Calu3 (cell line): ENCODE data around the gene MARK3. TPM values are rescaled to one million over a fixed set of nuclear protein-coding genes. Genes with fewer than 3 reads are reported as not detected.

ENCODE experiments used
- BruUV-seq: library from RNA; stranded (reverse); fragments of 400-500 nt; replicated peaks from 2 replicates; lab custom pipeline; 2021; lab: Mats Ljungman, UMichigan
- CTCF ChIA-PET: fragments of 300-600 bp; sonication (Branson Sonifier 250); formaldehyde crosslinking; loops from one replicate; lab custom pipeline; 2022; ENCODE audit warnings: antibody characterized with exemption; lab: Charles Lee
- DNase-seq: peaks from one replicate; pipeline ENCODE4 v3.0.0; 2022
- H3K27ac Mint-ChIP-seq: one replicate; pipeline ENCODE4 v1.8.0; 2022; ENCODE audit warnings: mixed read lengths; ENCODE audit not compliant: unreplicated experiment
- H3K27me3 Mint-ChIP-seq: one replicate; pipeline ENCODE4 v1.8.0; 2022; ENCODE audit warnings: mixed read lengths; ENCODE audit not compliant: unreplicated experiment
- H3K36me3 Mint-ChIP-seq: one replicate; pipeline ENCODE4 v1.8.0; 2022; ENCODE audit warnings: mild to moderate bottlenecking, moderate library complexity, mixed read lengths; ENCODE audit not compliant: insufficient read depth, unreplicated experiment
- H3K4me1 Mint-ChIP-seq: one replicate; pipeline ENCODE4 v1.8.0; 2022; ENCODE audit warnings: mild to moderate bottlenecking, low read depth, mixed read lengths; ENCODE audit not compliant: unreplicated experiment
- H3K4me3 Mint-ChIP-seq: one replicate; pipeline ENCODE4 v1.8.0; 2022; ENCODE audit warnings: mild to moderate bottlenecking, low read depth, moderate library complexity, mixed read lengths; ENCODE audit not compliant: unreplicated experiment
- H3K9me3 Mint-ChIP-seq: one replicate; pipeline ENCODE4 v1.8.0; 2022; ENCODE audit warnings: low read depth, mixed read lengths; ENCODE audit not compliant: unreplicated experiment
- CTCF ChIP-seq: fragments of 200-600 bp; IDR thresholded peaks from one replicate; pipeline ENCODE4 v1.8.0; 2022; ENCODE audit warnings: antibody characterized with exemption; ENCODE audit not compliant: unreplicated experiment
- intact Hi-C: fragments of 100-400 bp; cut with micrococcal nuclease; formaldehyde crosslinking; loops from one replicate; pipeline ENCODE4 v1.10.0; 2022; ENCODE audit not compliant: unreplicated experiment
- total RNA-seq: library from RNA; stranded (reverse); gene quantifications from 2 replicates; pipeline ENCODE4 v1.2.3, GENCODE V29; 2022

Gene MARK3
- total RNA-seq, 1 experiment from 2014 or later: 76.0 TPM

- no peaks in the 10 kb centered on the region for H3K9me3 Mint-ChIP-seq
- DNase-seq: no peak
- H3K27ac Mint-ChIP-seq: peak overlapping the region; percentile 21
- H3K4me1 Mint-ChIP-seq: peaks cover 14% of the 10 kb centered on the region
- no peak overlapping the region for H3K4me3 Mint-ChIP-seq
- no TSS peak for BruUV-seq
- H3K27me3 Mint-ChIP-seq: no peaks in the 10 kb centered on the region
- intact Hi-C loops: no loop called here
- peaks cover 30% of the 10 kb centered on the region for H3K36me3 Mint-ChIP-seq
- no peak for TF ChIP-seq CTCF
- CTCF ChIA-PET: interaction anchor here (1.1 kb wide), 1 partner anchor 15 kb away, joined by 3 read pairs; no protein-coding TSS in a partner anchor
Measured at GRCh38 chr14:103449634-103450161, 64.5 kb downstream of the MARK3 start.

- TF ChIP-seq CTCF: no peak
- no peak overlapping the region for H3K27ac Mint-ChIP-seq
- H3K9me3 Mint-ChIP-seq: no peaks in the 10 kb centered on the region
- H3K36me3 Mint-ChIP-seq: peaks cover 28% of the 10 kb centered on the region
- peaks cover 10% of the 10 kb centered on the region for H3K4me1 Mint-ChIP-seq
- CTCF ChIA-PET: interaction anchor here (1.1 kb wide), 2 partner anchors 12 to 16 kb away, joined by 3 read pairs; no protein-coding TSS in a partner anchor
- intact Hi-C loops: no loop called here
- no TSS peak for BruUV-seq
- H3K4me3 Mint-ChIP-seq: no peak overlapping the region
- no peaks in the 10 kb centered on the region for H3K27me3 Mint-ChIP-seq
- DNase-seq: no peak
Measured at GRCh38 chr14:103450416-103450815, 65.2 kb downstream of the MARK3 start.

- H3K27me3 Mint-ChIP-seq: no peaks in the 10 kb centered on the region
- H3K4me3 Mint-ChIP-seq: no peak overlapping the region
- CTCF ChIA-PET: interaction anchor here (1.1 kb wide), 1 partner anchor 13 kb away, joined by 3 read pairs; no protein-coding TSS in a partner anchor
- H3K27ac Mint-ChIP-seq: no peak overlapping the region
- no peak for TF ChIP-seq CTCF
- no TSS peak for BruUV-seq
- peaks cover 25% of the 10 kb centered on the region for H3K36me3 Mint-ChIP-seq
- intact Hi-C loops: no loop called here
- H3K4me1 Mint-ChIP-seq: peaks cover 11% of the 10 kb centered on the region
- no peaks in the 10 kb centered on the region for H3K9me3 Mint-ChIP-seq
- no peak for DNase-seq
Measured at GRCh38 chr14:103451401-103451800, 66.2 kb downstream of the MARK3 start.

- no peak for TF ChIP-seq CTCF
- Mint-ChIP-seq H3K36me3 (peaks cover 18% of the 10 kb centered on the region), H3K9me3 (no peaks in the 10 kb centered on the region), H3K27ac (no peak overlapping the region), H3K27me3 (no peaks in the 10 kb centered on the region), H3K4me1 (peaks cover 8% of the 10 kb centered on the region), H3K4me3 (no peak overlapping the region)
- intact Hi-C loops: no loop called here
- DNase-seq: no peak
- CTCF ChIA-PET: interaction anchor here (0.5 to 0.7 kb wide), 2 partner anchors 22 to 61 kb away, joined by 3 read pairs; no protein-coding TSS in a partner anchor
- no TSS peak for BruUV-seq
Measured at GRCh38 chr14:103453791-103454190, 68.6 kb downstream of the MARK3 start.
